Small intestine (tissue), 7 donors: Measurements from ENCODE around the gene PARD3. TPM values are rescaled to one million over a fixed set of nuclear protein-coding genes. Genes with fewer than 3 reads are reported as not detected.

Experiments used
- DNase-seq, 2 donors: peaks; one replicate each; pipeline versions ENCODE4 v3.0.0 to v3.0.0-alpha.2; 2013
- FAIRE-seq: peaks from 2 replicates; lab custom pipeline; 2012; peaks lifted over from hg19 to GRCh38; lab: Jason Lieb, UNC
- H3K27ac ChIP-seq, 3 donors: one replicate each; pipeline ENCODE4 v1.5.1; 2013; ENCODE audit warnings: low read length in 2 of 3, mild to moderate bottlenecking in 2 of 3, control low read depth in 1 of 3, inconsistent platforms in 1 of 3, low read depth in 1 of 3, moderate library complexity in 1 of 3
- H3K27me3 ChIP-seq, 3 donors: one replicate each; pipeline ENCODE4 v1.6.1; 2013; ENCODE audit warnings: low read length in 3 of 3, inconsistent platforms in 1 of 3; ENCODE audit not compliant: control insufficient read depth in 3 of 3, insufficient read depth in 3 of 3
- H3K36me3 ChIP-seq, 3 donors: one replicate each; pipeline ENCODE4 v1.6.1; 2013; ENCODE audit warnings: low read length in 3 of 3, inconsistent platforms in 1 of 3, low read depth in 1 of 3, mild to moderate bottlenecking in 1 of 3, moderate library complexity in 1 of 3; ENCODE audit not compliant: control insufficient read depth in 3 of 3, insufficient read depth in 2 of 3
- H3K4me1 ChIP-seq, 3 donors: one replicate each; pipeline ENCODE4 v1.6.1; 2013; ENCODE audit warnings: low read length in 2 of 3, inconsistent platforms in 1 of 3, low read depth in 1 of 3, mild to moderate bottlenecking in 1 of 3, moderate library complexity in 1 of 3; ENCODE audit not compliant: control insufficient read depth in 3 of 3, insufficient read depth in 2 of 3
- H3K4me3 ChIP-seq, 3 donors: one replicate each; pipeline ENCODE4 v1.5.1; 2013; ENCODE audit warnings: low read length in 3 of 3, control low read depth in 1 of 3, inconsistent platforms in 1 of 3, low read depth in 1 of 3, mild to moderate bottlenecking in 1 of 3, moderate library complexity in 1 of 3
- H3K9me3 ChIP-seq, 2 donors: one replicate each; pipeline ENCODE4 v1.6.1; 2013; ENCODE audit warnings: low read depth in 1 of 2, low read length in 1 of 2; ENCODE audit not compliant: control insufficient read depth in 2 of 2, insufficient read depth in 1 of 2
- WGBS, 3 donors: extraction: QIAGEN DNeasy Blood & Tissue Kit; methylation state at CpG; one replicate each; pipeline ENCODE4 v1.1.7; 2013; 5-methylcytosine and 5-hydroxymethylcytosine counted together
- polyA plus RNA-seq, 4 donors: library from polyadenylated mRNA; stranded (reverse) in 3 of 4; unstranded in 1 of 4; fragments of 200-250 nt in 3 of 4; fragments of 120-200 nt in 1 of 4; gene quantifications; one replicate each; pipeline versions ENCODE4 v1.2.1 to v1.2.3, GENCODE V29; 2013
- donor health status: healthy with polysubstance abuse.
- donor health status: control.
- donor health status: control.
- donor health status: Bipolar disorder and iron deficiency.
- donor health status: healthy.

The PARD3 gene
- polyA plus RNA-seq, 4 donors: 14.3 to 24.3 (median 15.5) TPM

GRCh38 chr10:34337917-34338316 lies 477.2 kb downstream of the PARD3 start:
- WGBS, 3 donors: 64 to 72% (median 65%) methylated on average over 3 of the region's 3 CpGs
- DNase-seq: no peak
- no peak overlapping the region for H3K4me3 ChIP-seq
- H3K4me1 ChIP-seq: no peaks in the 10 kb centered on the region
- H3K36me3 ChIP-seq: no peaks in the 10 kb centered on the region
- FAIRE-seq: no peak
- H3K27me3 ChIP-seq: no peaks in the 10 kb centered on the region
- H3K27ac ChIP-seq: no peak overlapping the region
- H3K9me3 ChIP-seq: no peaks in the 10 kb centered on the region

DNA sequence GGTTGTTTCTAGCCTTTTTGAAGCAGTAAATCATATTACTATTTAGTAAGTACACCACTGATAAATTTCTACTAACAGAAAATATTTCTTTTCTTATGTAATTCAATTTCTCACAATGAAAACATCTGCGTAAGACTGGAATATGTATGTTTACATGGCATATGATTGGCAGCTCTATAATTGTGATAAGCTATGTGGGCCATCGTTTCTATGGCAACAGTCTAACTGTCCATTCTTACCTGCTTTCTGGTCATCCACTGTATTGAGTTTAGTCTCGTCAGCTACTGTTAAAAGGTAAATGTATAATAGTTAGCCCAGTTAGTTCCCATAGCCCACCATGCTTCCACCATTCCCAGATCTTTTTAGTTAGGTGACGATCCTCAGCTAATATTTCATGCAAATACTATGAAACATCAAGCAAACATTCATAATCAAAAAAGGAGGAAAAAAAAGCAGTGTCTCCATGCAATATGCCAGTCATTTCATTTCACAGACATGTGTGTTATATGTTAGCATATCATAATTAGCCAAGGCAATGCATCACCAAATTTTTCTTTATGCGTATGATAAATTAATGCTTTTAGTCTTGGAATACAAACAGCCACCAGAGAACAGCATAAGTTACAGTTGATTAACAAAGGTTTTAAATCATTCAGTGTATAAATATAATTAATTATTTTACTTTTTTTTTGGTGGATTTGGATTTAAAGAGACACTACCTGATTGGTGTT lies 479.0 kb downstream of the PARD3 start:
- no peaks in the 10 kb centered on the region for H3K9me3 ChIP-seq
- no peak for DNase-seq
- H3K4me3 ChIP-seq: no peak overlapping the region
- H3K4me1 ChIP-seq: no peaks in the 10 kb centered on the region
- H3K27ac ChIP-seq: no peak overlapping the region
- FAIRE-seq: no peak
- peaks cover 0 to under 1% (median 0%) of the 10 kb centered on the region in 3 donors for H3K36me3 ChIP-seq
- 89 to 92% (median 91%) methylated on average over 5 of the region's 5 CpGs for WGBS, 3 donors
- no peaks in the 10 kb centered on the region for H3K27me3 ChIP-seq

- DNase-seq: no peak
- H3K9me3 ChIP-seq: no peaks in the 10 kb centered on the region
- no peak overlapping the region for H3K27ac ChIP-seq
- no peaks in the 10 kb centered on the region for H3K27me3 ChIP-seq
- no peaks in the 10 kb centered on the region for H3K4me1 ChIP-seq
- no peak overlapping the region for H3K4me3 ChIP-seq
- H3K36me3 ChIP-seq: peaks cover 0 to 2% (median 0%) of the 10 kb centered on the region in 3 donors
- 47 to 64% (median 56%) methylated on average over 4 of the region's 4 CpGs for WGBS, 3 donors
- FAIRE-seq: no peak
These were observed 480.2 kb downstream of the PARD3 start for GRCh38 chr10:34334908-34335307.

DNA sequence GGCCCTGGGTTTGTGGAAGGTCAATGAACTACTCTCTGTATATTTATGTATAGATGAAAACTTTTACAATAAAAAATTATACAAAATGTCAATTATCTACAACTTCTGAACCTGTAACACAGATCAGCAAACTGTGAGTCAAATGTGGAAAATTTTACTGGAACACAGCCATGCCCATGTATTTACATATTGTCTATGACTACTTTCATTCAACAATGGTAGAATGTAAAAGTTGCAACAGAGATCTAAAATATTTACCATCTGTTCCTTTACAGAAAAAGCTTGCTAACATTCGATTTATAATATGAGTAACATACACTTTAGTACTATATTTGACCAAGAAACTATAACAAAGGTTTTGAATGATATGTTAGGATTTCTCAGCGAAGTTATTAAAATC lies 481.6 kb downstream of the PARD3 start:
- H3K27ac ChIP-seq: no peak overlapping the region
- DNase-seq (no peak), FAIRE-seq (no peak)
- peaks cover 0 to 5% (median 0%) of the 10 kb centered on the region in 3 donors for H3K36me3 ChIP-seq
- 79 to 88% (median 81%) methylated on average over 2 of the region's 2 CpGs for WGBS, 3 donors
- no peak overlapping the region for H3K4me3 ChIP-seq
- H3K9me3 ChIP-seq: no peaks in the 10 kb centered on the region
- H3K27me3 ChIP-seq: no peaks in the 10 kb centered on the region
- no peaks in the 10 kb centered on the region for H3K4me1 ChIP-seq

DNA sequence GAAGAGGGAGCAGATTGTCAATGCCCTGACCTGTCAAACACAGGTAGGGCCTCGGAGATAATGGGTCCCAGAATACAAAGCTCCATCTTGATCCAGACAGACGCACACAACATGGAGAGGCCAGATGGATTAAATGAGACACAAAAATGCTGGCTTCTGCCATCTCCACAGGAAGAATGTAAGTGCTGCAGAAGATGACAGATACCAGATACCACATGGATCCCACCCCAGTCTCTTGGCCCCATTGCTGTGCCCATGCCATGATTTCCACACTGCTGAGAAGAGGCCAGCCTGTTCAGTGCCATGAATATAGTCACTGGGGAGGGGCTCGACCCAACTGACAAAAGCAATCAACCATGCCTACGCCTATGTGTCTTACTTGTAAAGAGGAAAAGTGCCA lies 487.9 kb downstream of the PARD3 start:
- DNase-seq: no peak
- FAIRE-seq: no peak
- Histone ChIP-seq H3K4me3 (no peak overlapping the region), H3K36me3 (peaks cover 0 to 10% (median 3%) of the 10 kb centered on the region in 3 donors), H3K27me3 (no peaks in the 10 kb centered on the region), H3K9me3 (no peaks in the 10 kb centered on the region), H3K4me1 (no peaks in the 10 kb centered on the region), H3K27ac (no peak overlapping the region)
- 88 to 93% (median 90%) methylated on average over 4 of the region's 4 CpGs for WGBS, 3 donors

GRCh38 chr10:34323192-34323591 lies 491.9 kb downstream of the PARD3 start:
- FAIRE-seq (no peak), DNase-seq (peak in 1 of 2 donors; percentile 8)
- Histone ChIP-seq H3K36me3 (peaks cover 0 to 5% (median 3%) of the 10 kb centered on the region in 3 donors), H3K9me3 (no peaks in the 10 kb centered on the region), H3K4me3 (no peak overlapping the region), H3K27ac (no peak overlapping the region), H3K4me1 (peaks cover 1 to 9% (median 8%) of the 10 kb centered on the region in 3 donors), H3K27me3 (no peaks in the 10 kb centered on the region)
- 37 to 89% (median 76%) methylated on average over 1 of the region's 1 CpG for WGBS, 3 donors

- H3K36me3 ChIP-seq: peaks cover 0 to 1% (median under 1%) of the 10 kb centered on the region in 3 donors
- FAIRE-seq (no peak), DNase-seq (no peak)
- no peaks in the 10 kb centered on the region for H3K27me3 ChIP-seq
- H3K27ac ChIP-seq: peak overlapping the region in 1 of 3 donors; percentile 43
- H3K4me3 ChIP-seq: no peak overlapping the region
- peaks cover 1 to 9% (median 8%) of the 10 kb centered on the region in 3 donors for H3K4me1 ChIP-seq
- WGBS, 3 donors: 15 to 43% (median 32%) methylated on average over 4 of the region's 4 CpGs
- H3K9me3 ChIP-seq: no peaks in the 10 kb centered on the region
These were observed 494.8 kb downstream of the PARD3 start for GRCh38 chr10:34320265-34320664.

DNA sequence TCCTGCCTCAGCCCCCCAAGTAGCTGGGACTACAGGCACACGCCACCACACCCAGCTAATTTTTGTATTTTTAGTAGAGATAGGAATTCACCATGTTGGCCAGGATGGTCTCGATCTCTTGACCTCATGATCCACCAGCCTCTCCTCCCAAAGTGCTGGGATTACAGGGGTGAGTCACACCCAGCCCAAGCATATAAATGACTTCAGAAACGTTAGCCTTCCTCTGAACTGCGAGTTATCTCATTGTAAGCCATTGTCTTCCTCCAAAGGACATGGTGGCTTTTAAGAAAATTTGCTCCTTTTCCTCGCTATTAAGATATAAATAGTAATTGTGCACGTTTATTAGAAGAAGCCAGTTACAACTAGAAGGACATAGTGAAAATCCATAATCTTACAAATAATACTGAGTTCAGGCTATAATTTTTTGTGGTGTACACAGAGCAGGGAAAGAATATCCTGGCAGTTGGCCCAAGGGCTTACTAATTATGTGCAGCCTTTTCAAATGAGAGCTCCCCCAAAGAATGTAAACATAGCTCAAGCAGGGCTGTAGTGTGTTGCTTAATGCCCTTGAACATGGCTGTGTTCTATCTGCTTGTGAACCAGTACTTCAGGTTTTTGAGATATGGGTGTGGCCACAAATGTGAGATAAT lies 495.8 kb downstream of the PARD3 start:
- no peak for FAIRE-seq
- peak overlapping the region in 2 of 3 donors; percentile 43 to 50 for H3K27ac ChIP-seq
- peak; percentile 68 to 86 for DNase-seq

More for the DNA sequence above, 495.8 kb downstream of the PARD3 start:
- Histone ChIP-seq H3K4me3 (no peak overlapping the region), H3K9me3 (no peaks in the 10 kb centered on the region), H3K4me1 (peaks cover 1 to 9% (median 8%) of the 10 kb centered on the region in 3 donors), H3K36me3 (peaks cover 0 to 2% (median 0%) of the 10 kb centered on the region in 3 donors), H3K27me3 (no peaks in the 10 kb centered on the region)
- WGBS, 3 donors: 40 to 49% (median 41%) methylated on average over 6 of the region's 6 CpGs
